HG03097 (cell line): ENCODE measurements around the gene DHX58.

ENCODE experiments used
- ATAC-seq: cut with Tn5 transposase; IDR thresholded peaks from one replicate; pipeline ENCODE4 v1.9.1; 2021; ENCODE audit not compliant: unreplicated experiment, low FRiP score

Gene DHX58

GRCh38 chr17:42111265-42111636 lies 1.3 kb downstream of the DHX58 start:
- no peak for ATAC-seq

GRCh38 chr17:42110301-42111264 lies 1.9 kb downstream of the DHX58 start:
- no peak for ATAC-seq

GRCh38 chr17:42109086-42109485 lies 3.4 kb downstream of the DHX58 start:
- no peak for ATAC-seq

- peak; percentile 58 for ATAC-seq
Observed at GRCh38 chr17:42107597-42108576, 4.6 kb downstream of the DHX58 start.

GRCh38 chr17:42107124-42107523 lies 5.4 kb downstream of the DHX58 start:
- ATAC-seq = no peak

GRCh38 chr17:42106009-42106408 lies 6.5 kb downstream of the DHX58 start:
- ATAC-seq = no peak

GRCh38 chr17:42104264-42104663 lies 8.2 kb downstream of the DHX58 start:
- ATAC-seq = no peak

GRCh38 chr17:42103221-42103954 lies 9.1 kb downstream of the DHX58 start:
- no peak for ATAC-seq

GRCh38 chr17:42101513-42102292 lies 10.8 kb downstream of the DHX58 start:
- ATAC-seq = no peak

- ATAC-seq = no peak
Observed at GRCh38 chr17:42098730-42099399, 13.6 kb downstream of the DHX58 start.

- ATAC-seq = no peak
Observed at GRCh38 chr17:42097691-42098631, 14.6 kb downstream of the DHX58 start, which contains the start of gene ZNF385C. Gene ZNF385C (minus strand): TSS chr17:42098473. CDS start chr17:42063056, 35,417 bp downstream.

GRCh38 chr17:42096360-42097111 lies 16.0 kb downstream of the DHX58 start:
- ATAC-seq = no peak

GRCh38 chr17:42094375-42095069 lies 18.0 kb downstream of the DHX58 start:
- ATAC-seq = no peak

- no peak for ATAC-seq
Observed at GRCh38 chr17:42092939-42093338, 19.6 kb downstream of the DHX58 start.

GRCh38 chr17:42090964-42091790 lies 21.3 kb downstream of the DHX58 start:
- ATAC-seq = no peak

GRCh38 chr17:42088736-42089135 lies 23.8 kb downstream of the DHX58 start:
- ATAC-seq = no peak
